CD4-positive, alpha-beta T cell treated with Interleukin-2 at 100 ng/mL for 4 hours (primary cell): Measurements from ENCODE around the gene SLC35E1.

Source experiments
- DNase-seq: peaks from one replicate; pipeline ENCODE4 v3.0.0-alpha.2; 2020; ENCODE audit warnings: low spot score

Gene SLC35E1

GRCh38 chr19:16596399-16596798, 24.2 kb upstream of the SLC35E1 start:
- DNase-seq = no peak

GRCh38 chr19:16595097-16595496, 22.9 kb upstream of the SLC35E1 start:
- no peak for DNase-seq

GRCh38 chr19:16594681-16595091, 22.5 kb upstream of the SLC35E1 start:
- DNase-seq = peak; percentile 49

- DNase-seq = peak; percentile 38
Measured at GRCh38 chr19:16594131-16594586, 21.9 kb upstream of the SLC35E1 start.

GRCh38 chr19:16593181-16593580, 21.0 kb upstream of the SLC35E1 start:
- no peak for DNase-seq

GRCh38 chr19:16591803-16592556, 19.8 kb upstream of the SLC35E1 start:
- DNase-seq = no peak

GRCh38 chr19:16590876-16591802, 18.9 kb upstream of the SLC35E1 start:
- DNase-seq = no peak

GRCh38 chr19:16589917-16590316, 17.7 kb upstream of the SLC35E1 start:
- no peak for DNase-seq

- no peak for DNase-seq
Measured at GRCh38 chr19:16588824-16589577, 16.8 kb upstream of the SLC35E1 start.

- peak; percentile 56 for DNase-seq
Measured at GRCh38 chr19:16587833-16588823, 15.9 kb upstream of the SLC35E1 start.

GRCh38 chr19:16586991-16587832, 15.0 kb upstream of the SLC35E1 start:
- DNase-seq = peak; percentile 76

GRCh38 chr19:16586477-16586871, 14.3 kb upstream of the SLC35E1 start:
- DNase-seq = no peak

- DNase-seq = peak; percentile 61
Measured at GRCh38 chr19:16585808-16586476, 13.7 kb upstream of the SLC35E1 start.

- no peak for DNase-seq
Measured at GRCh38 chr19:16585094-16585801, 13.0 kb upstream of the SLC35E1 start.

GRCh38 chr19:16584248-16585093, 12.3 kb upstream of the SLC35E1 start:
- peak; percentile 94 for DNase-seq

- no peak for DNase-seq
Measured at GRCh38 chr19:16582486-16583261, 10.5 kb upstream of the SLC35E1 start.

- no peak for DNase-seq
Measured at GRCh38 chr19:16581971-16582343, 9.7 kb upstream of the SLC35E1 start.
